COLO668 (cell line): Measurements from ENCODE around the gene LTBP2.
"Not testable (repeated sequence)": the region's sequence is repeated elsewhere in the genome, so short reads cannot be mapped to it uniquely, and the experiment has no call there.

ENCODE experiments used
- DNase-seq: peaks from one replicate; lab custom pipeline; 2025; ENCODE audit not compliant: unreplicated experiment; lab: John Stamatoyannopoulos, UW

The LTBP2 gene

DNA sequence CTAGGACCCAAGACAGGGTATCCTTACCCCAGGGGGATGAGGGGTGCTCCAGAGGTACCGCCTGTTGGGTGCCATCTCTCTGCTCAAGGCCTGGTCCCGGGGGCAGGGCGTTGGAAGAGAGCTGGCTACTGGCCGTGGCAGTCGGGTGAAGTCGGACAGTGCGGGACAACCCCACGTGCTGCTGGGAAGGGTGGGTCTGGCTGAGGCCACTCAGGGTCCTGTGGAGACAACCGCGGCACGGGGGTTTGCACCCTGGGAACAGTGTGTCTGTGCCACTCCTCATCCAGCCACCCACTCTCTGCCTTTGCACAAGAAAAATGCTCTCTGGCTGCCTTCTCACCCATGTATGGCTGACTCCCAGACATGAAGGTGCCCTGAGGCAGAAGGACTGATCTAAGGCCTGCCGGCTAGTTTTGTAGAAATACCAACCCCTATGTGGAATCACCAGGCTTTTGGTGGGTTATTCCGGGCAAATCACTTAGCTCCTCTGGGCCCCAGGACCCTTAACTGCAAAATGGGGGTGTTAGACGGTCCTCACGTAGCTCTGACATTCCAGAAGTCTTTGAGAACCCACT is 56.5 kb downstream of the LTBP2 start:
- no peak for DNase-seq

DNA sequence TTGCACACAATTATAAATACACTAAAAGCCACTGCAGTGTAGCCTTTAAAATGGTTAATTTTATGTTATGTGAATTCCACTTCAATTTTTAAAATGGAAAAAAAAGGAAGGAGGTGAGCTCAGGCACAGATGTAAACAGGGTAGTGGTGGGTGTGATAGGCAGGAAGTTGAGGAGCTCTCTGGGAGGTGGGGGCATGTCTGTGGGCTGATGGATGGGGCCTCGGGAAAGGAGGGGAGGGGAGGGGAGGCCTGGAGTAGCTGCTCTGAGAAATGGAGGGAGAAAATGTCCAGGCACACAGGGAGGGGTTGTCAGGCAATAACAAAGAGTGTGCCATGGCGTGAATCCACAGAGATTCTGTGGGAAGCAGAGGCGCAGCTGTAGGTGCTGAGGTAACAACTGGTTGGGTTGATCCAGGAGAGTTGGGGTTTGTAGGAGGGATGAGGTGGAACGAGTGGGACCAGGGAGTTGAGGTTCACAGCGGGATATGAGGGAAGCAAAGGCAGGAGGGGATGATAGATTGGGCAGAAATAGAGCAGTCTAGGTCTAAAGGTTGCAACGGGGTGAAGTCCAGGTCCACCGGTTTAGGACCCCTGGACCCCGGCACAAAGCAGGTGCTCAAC is 57.2 kb downstream of the LTBP2 start:
- DNase-seq, result no peak

DNA sequence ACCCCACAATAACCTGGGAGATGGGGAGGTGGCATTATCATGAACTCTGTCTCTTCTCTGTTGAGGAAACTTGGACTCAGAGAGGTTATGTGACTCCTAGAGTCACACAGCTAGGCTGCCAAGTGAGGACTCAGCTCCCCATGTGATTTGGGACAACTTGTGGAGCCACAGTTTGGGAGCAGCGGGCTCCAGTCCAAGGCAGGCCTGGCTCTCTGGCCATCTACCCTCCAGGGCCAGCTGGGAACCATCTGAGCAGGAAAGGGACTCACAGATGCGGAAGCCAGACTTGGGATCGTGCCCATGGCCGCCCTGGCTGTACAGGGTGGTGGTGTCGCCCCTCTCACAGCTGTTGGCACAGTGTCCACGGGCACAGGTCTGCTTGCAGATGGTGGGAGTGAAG is 59.4 kb downstream of the LTBP2 start:
- no peak for DNase-seq

DNA sequence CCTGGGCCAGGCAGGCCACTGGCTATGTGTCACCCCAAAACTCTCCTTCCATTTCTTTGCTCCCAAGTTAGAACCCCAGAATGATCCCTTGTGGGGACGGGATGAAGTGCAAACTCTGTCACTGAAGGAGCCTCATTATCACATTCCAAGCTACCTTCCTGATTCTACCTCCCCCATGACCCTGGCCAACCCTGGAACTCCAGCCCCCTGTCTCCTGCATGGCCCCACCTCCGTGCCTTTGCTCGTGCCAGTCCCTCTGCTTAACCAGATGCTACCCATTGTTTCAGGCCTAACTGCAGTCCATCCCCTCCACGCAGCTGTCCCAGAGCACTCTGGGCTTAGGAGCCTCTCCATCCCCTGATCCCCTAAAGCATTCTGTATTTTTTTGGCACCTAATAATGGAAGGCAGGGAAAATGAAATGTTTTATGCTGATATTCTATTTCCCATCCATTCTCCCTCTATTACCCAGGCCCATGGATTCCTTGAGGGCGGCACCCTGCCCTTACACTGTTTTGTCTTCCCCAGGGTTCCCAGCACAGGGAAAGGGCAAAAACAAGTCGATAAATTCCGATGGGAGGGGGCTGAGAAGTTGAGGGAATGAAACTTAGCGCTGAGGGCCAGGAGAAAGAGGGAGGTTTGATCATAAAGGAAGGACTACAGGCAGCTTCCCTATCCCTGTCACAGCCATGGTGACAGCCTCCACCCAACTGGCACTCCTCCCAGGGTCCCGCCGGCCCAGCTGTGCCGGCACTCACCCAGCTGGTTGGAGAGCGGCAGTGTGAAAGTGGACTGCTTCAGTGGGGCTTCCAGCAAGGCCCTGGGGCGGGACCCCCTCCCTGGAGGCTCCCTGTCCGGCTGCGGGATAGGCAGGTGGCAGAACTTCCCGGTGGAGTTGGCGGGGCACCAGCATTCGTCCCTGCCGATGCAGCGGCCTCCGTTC is 60.3 kb downstream of the LTBP2 start:
- no peak for DNase-seq

DNA sequence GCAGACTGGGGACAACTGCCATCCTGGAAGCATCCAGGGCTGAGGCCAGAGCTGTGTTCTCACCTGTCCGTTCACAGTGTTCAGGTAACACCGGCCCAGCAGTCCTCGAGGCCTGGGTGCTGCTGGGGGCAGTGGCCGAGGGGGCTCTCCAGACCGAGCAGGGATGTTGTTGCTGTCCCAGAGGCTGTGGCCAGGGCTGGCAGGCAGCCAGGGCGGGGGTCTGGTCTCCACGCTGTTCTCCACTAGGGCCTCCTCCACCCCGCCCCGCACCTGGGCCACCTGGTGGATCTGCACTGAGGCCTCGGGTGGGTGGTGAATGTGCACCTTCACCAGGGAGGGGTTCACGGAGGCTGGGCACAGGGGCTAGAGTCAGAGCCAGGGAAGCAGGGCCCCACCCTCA is 61.0 kb downstream of the LTBP2 start:
- DNase-seq, result no peak

DNA sequence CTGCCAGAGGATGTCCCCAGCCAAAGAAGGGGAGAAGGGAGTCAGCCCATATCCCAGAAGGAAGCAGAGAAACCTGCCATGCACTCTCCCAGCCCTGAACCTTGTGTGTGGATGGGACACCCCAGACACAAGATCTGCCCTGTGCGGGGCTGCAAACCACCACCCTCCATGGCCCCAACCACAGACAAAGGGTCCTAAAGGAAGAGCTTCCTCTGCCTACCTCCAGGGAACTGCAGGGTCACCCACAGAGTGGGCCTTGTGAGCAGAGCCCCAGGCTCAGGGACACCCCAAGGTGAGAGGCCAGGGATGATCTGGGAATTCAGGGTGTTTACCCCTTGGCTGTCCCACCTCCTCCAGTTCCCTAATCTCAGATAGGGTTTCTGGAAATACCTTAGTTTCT is 62.0 kb downstream of the LTBP2 start:
- DNase-seq, result no peak

DNA sequence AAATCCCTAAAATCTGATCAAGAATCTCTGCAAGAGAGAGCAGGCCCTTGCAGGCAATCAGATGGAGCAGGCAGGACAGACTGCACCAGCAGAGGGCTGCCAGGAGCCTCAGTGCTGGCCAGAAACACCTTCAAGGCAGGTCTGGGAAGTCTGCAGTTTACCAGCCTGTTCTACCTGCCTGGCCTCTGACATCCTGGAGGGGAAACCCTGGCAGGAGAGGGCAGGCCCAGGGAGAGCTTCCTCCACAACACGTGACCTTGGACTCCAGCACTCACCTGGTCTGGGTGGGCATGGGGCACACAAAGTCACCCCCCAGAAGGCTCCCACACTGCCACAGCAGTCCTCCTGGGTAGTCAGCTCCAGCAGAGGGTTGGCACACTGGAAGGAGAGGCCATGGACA is 62.4 kb downstream of the LTBP2 start:
- peak; percentile 42 for DNase-seq

DNA sequence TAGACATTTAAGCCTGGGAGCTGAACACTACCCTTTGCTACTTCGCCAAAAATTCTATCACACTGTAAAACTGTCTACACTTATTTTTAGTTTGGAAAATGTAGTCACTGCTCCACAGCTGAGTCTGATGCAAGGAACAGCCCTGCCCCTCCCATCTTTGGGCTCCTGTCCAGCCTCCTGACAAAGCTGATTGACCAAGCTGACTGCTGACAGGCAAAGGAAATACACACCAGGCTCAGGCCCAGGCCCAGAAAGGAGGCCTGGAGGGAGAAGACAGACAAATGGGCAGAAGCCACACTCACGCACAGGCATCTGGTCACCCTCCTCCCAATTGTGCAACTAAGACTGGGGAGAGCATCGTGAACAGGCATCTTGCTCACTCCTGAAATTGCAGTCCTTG is 63.2 kb downstream of the LTBP2 start:
- no peak for DNase-seq

DNA sequence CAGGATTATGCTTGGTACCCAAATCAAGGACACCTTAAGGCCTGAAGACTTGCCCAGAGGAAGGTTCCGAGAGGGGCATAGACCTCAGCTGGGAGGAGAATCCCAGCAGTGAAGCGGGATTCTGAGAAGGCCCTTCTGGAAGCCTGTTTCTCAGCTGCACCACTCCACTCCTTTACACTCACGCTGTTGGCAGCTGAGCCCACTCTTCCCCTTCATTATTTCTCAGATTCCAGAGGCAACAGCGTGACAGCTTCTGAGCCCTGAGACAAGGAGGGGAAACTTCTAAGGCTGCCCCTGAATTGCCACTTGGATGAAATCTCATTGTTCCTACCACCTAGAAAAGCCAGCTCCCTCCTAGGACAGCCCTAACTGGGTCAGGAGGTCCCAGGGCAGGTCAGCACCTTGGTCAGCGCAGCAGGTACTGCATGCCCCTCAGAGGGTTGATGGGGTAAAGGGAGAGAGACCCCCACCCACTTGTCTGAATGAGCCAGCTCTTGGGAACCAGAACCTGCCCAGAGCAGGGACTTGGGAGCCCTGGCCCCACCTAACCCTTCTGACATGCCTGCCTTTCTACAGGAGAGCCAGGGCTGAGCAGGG is 64.6 kb downstream of the LTBP2 start:
- no peak for DNase-seq

DNA sequence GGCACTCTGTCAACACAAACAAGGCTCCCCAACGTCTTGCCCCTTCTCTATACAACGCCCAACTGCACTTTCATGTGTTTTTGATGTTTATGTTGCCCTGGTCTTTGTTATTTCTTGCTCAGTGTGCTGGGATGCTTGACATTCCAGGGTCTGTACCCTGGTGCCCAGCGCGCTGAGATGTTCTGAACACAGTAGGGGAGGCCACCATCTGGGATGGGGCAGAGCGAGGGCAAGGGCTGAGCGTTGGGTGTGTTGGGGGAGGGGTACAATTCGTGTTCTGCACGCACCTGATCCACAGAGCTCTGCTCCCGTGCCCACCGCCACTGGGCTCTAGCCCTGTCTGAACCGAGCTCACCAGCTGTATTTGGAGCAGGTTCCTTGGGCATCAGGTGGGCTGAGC is 65.6 kb downstream of the LTBP2 start:
- no peak for DNase-seq

DNA sequence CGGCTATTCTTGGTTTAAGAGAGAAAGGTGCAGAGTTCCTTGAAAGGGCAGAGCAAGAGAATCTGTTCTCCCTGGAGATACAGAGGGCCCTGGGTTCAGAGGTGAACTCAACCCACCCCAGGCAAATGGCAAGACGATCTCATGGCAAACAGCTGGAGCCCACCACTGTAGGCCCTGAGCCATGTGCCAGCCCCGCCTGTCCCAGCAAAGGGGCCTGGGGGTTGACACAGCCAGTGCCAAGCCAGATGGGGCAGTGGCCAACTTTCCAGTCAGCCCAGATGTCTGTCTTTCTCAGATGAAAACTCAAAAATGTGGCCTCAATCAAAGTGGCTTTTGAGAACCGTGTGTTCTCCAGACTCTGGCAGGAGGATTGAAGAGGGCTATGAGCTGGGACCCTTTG is 66.7 kb downstream of the LTBP2 start:
- DNase-seq, result no peak

DNA sequence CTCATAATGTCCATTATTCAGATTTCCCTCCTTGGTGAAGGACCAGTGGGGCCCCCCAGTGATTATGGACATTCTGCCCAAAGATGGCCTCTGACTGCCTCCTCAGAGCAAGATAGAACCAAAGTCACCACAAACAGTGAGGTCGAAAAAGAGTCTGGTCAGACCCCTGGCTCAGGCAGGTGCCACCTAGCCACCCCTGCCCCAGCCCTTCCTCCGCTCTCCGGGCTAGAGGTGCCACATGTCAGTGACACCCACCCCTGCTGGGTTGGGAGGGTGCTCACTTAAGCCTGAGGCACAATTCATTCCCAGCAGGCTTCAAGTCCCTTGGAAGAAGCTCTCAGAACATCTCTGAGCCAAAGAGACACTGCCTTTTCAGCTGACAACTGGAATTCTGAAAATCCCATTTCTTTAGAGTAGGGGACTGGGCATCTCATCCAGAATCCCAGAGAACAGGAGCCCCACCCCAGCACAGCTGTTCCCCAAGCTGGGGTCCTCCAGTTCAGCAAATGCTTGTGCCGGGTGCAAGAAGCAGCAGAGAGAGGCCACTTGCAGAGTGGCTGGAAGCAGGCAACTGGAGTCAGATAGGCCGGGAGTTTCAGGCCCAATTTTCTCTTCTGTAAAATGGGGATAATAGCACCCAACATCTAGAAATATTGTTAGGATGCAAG is 68.1 kb downstream of the LTBP2 start:
- DNase-seq, result no peak

DNA sequence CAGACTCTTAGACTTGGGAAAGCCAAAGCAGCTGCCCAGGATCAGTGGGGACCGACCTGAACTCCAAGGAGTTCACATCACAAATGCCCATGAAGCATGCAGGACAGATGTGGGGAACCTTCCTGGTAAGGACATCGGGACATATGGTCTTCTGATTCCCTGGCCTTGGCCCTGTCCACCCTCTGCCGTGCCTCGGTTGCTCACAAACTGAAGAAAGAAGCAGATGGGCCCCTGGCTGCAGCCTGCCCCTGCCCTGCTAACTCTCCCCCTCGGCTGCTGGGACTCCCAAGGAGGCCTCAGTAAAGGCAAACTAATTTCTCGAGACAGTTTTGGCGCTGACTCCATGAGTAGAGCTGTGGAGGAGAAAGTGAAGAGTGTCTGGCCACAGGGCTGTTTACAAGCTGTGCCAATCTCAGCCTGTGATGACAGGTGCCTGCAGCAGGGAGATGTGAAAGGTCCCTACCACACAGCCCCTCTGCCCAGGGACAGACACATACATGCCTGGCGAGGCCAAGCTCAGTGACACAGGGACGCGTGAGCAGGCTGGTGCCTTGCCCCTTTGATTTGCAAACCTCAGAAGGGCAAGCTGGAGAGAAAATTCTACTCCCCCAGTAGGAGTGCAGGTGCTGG is 69.9 kb downstream of the LTBP2 start:
- DNase-seq, result no peak

DNA sequence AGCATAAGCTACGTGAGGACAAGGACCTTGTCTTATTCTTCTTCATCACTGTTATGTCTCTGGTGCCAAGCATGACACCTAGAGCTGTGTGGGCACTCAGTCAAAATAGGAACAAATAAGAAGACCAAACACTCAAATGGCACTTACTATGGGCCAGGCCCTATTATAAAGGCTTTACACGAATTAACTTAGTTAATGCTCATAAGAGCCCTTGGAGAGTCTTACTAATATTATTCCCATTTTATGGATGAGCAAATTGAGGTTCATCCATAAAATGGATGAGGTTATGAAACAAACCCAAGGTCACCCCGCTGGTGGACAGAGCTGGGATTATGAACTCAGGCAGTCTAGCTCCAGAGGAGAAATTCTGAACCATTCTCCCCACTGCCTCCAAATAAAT is 70.8 kb downstream of the LTBP2 start:
- DNase-seq, result no peak

DNA sequence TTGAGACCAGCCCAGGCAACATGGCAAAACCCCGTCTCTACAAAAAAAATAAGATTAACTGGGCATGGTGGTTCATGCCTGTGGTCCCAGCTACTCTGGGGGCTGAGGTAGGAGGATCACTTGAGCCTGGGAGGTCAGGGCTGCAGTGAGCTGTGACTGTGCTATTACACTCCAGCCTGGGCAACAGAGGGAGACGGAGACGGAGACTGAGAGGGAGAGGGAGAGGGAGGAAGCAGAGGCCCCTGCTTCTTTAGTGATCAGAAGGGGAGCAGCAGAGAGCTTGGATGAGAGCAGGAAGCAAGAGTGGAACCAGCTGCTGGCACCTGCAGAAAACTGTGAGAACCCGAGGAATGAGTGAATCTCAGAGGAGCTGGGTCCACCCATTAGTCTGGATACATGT is 72.5 kb downstream of the LTBP2 start:
- no peak for DNase-seq

DNA sequence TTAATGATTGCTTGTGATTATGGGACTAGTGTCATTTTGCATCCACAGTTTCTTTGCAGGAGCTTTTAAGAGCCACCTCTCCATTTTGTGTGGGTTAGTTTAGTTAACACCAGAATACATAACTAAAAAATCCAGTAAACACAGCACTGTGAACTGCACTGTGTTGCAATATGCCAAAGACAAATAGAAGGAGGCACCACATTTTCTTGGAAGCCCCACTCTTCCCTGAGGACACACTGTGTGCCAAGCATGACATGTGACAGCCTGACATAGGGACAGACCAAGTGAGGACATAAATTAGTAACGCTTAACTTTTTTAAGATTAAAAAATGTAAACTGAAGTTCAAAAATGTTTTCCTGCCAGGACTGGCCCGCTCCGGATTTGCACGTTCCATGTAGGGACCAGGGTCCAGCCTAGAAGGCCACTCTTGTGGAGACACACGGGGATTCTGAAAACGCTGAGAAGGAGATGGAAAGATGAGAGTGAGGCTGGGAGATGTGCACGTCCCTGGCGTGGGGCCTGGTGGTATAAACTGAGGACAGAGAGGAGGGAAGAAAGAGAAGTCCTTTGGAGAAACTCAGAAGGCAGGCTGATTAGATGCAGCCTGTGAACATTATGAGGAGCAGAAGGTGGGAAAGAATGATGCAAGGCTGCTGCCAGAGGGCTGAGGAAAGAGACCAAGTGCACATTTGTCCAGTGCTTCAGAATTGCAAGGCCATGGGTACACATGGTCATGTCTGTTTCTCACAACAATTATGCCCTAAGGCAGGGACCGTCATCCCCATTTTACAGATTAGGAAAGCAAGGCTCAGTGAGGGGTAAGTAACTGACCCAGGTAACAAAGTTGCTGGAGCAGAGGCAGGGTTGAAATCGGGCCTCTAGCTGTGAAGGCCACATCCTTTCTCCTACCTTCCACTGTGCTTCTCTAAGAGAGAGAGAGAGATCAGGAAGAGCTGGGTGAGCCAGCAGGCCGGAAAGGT is 73.3 kb downstream of the LTBP2 start:
- no peak for DNase-seq

DNA sequence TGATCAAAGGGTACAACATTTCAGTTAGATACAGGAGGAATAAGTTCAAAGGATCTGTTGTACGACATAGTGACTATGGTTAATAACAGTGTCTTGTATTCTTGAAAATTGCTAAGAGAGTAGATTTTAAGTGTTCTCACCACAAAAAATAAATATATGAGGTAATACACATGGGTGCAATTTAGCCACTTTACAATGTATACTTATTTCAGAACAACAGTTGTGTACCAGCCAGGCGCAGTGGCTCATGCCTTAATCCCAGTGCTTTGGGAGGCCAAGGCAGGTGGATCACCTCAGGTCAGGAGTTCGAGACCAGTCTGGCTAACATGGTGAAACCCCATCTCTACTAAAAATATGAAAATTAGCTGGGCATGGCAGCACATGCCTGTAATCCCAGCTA is 75.7 kb downstream of the LTBP2 start:
- DNase-seq, result not testable (repeated sequence)

DNA sequence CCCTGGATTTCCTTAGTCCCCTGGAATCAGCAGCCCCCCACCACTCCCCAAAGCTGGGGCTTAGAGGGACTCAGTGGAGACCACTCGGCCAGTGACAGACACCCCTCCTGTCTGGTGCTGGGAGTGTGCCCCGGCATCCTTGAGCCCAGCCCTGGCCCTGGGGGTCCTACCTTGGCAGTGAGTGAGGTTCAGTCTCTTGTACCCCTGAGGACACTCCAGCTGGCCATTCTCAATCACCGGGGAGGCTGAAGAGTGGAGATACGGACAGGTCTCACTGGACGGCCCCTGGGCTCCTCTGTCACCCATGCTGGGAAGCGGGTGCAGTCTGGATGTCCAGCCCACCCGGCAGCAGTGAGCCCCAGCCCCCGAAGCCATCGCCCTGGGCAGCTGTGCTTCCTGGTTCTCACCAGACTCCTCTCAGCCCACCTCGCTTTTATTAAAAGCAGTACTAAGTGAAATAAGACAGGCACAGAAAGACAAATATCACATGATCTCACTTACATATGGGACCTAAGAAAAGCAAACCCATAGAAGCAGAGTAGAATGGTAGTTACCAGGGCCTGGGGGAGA is 76.2 kb downstream of the LTBP2 start:
- no peak for DNase-seq

DNA sequence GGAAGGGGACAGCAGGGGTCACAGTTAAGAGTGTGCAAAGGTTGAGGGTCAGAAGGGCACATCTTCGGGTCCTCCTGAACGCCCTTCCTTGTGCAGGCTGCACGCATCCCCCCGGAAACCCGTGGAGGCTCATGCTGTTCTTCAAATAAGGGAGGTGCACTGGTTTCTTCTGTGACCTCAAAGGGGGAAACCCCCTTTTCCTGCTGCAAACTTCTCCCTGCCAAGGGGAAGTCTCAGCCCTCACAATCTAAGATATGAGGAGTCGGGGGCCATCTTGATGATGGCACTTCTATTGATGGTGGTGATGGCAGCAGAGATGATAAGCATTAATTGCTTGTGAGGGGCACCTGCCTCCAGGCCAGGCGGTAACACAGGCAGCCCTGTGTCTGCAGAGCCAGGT is 78.5 kb downstream of the LTBP2 start:
- no peak for DNase-seq
